Stimulated activated CD8-positive, alpha-beta memory T cell treated with anti-CD3 and anti-CD28 coated beads, Interleukin-15, amount 100 ng/mL, for 4 hours (primary cell): ENCODE data around the gene GJB4.
"Not testable (repeated sequence)": the region's sequence is repeated elsewhere in the genome, so short reads cannot be mapped to it uniquely, and the experiment has no call there.

Experiments used
- DNase-seq, 2 donors: peaks; one replicate each; pipeline ENCODE4 v3.0.0-alpha.2; 2020; ENCODE audit warnings: low read depth in 2 of 2

GJB4 gene

DNA sequence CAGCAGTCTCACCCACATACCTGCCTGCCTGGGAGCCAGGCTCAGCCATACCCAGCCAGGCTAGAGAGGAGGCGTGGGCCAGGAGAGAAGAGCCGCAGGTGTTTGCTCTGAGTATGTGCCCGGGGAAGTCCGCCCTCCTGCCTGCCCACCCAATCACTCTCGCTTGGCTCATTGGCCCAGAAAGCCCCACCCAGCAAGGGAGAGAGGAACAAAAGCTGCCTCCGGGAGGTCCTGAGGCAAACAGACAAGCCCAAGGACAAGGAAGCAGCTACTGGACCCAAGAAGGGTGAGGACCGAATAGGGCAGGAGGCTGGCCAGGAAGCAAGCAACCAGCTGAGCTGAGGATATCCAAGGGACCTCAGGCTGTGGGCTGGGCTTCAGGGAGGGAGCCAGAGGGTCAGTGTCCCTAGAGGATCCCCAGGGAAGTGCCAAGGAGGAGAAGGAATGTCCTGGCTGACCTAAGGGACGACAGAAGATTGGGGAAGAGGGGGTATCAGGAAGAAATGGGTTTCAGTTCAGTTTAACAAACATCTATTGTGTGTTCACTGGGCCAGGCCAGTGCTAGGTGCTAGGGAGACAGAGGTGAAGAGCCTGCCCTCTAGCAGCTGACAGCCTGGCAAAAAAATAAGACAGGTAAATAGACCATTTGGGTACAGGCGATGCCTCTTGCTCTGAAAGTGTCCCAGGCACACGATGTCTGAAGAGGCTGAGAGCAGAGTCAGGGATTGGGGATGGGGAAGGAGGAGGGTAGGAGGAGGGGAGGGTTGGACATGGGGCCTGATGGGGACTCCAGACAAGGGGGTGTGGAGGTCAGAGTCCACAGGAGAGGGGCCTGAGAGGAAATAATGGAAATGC lies at the start of gene GJB4:
Gene GJB4 (plus strand): TSS at position 238 of the 855 bp plus-strand sequence. CDS start 1,515 bp downstream, outside the sequence.
- DNase-seq, result no peak

DNA sequence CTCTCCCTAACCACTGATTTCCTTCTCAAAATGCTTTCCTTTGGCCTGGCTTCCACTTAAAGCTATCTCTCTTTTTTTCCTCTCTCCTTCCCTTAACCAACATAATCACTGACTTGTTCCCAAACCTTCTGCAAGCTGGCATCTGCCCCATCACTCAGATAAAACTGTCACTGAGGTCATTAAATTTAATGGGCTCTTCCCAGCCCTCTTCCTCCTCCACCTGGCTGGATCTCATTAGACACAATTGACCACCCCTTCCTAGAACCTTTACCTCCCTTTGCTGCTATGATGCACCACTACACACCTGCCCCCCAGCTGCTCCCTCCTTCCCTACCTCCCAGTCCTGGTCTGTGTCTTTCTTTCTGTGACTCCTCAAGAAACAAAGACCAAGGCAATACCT lies 48.7 kb upstream of the GJB4 start:
- DNase-seq, result no peak

DNA sequence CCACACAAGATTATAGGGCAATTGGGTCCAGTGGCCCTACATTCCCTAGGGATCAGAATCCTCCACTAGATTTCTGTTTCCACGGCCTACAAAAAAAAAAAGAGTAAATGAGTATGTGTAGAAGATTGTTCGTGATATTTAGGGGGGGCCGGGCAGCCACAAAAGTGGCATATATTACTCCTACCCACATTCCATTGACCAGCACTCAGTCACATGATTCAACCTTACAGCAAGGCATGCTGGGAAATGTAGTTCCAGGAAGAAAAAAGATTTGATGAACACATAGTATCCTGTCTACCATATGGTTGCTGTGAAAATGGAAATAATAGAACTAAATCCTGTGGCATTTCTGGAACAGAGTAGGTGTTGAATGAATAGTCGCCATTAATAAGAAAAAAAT lies 48.1 kb upstream of the GJB4 start:
- DNase-seq, result no peak

DNA sequence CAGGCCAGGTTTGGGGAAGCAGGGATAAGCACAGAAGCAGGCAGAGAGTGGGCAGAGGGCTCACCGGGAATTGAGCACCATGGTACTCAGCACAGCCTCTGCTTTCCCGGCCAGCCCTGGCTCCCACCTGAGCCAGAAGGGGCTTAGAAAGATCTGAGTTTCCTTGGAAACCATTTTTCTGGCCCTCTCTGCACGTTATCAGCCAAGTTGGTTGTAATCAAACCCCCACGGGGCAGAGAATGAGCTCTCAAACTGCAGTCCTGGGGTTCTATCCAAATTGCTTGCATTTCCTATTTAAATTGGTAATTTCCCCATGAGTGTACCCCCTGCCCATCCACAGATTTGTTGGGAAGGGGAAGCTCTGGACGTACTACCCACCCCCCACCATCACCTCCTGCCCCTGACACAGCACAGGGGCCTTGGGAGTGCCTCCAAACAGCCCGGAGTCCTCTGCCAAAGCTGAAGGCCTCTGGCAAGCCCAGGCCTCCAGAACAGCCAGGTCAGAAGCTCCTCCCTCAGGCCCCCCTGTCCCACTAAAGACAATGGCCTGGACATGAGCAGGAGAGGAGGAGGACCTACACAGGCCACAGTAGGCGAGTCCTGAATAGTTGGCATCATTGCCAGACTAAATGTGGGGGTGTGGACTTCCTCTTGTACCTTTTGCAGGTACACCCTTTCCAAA lies 47.4 kb upstream of the GJB4 start:
- DNase-seq, result no peak

DNA sequence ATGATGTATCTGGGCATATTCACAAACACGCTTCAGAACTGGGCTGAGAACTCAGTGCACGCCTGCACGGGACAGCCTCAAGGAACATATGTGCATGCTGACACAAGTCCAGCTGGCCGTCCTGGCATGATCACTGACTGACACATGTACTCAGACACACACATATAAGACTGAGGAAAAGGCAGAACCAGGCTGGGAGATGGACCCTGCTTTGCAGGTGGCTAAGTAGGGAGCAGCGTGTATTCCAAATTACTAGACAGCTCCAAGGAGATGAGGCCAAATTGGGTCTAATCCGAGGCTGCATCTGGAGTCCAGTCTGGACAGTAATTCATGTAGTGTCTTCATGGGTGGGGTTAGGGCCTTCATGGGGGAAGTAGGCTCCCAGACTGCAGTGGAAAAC lies 46.1 kb upstream of the GJB4 start:
- no peak for DNase-seq

- no peak for DNase-seq
These were observed 45.2 kb upstream of the GJB4 start for GRCh38 chr1:34714386-34714785.

GRCh38 chr1:34715139-34715538 lies 44.4 kb upstream of the GJB4 start:
- no peak for DNase-seq

- DNase-seq, result no peak
These were observed 38.3 kb upstream of the GJB4 start for GRCh38 chr1:34721241-34721640.

GRCh38 chr1:34721646-34722355 lies 37.7 kb upstream of the GJB4 start:
- no peak for DNase-seq

DNA sequence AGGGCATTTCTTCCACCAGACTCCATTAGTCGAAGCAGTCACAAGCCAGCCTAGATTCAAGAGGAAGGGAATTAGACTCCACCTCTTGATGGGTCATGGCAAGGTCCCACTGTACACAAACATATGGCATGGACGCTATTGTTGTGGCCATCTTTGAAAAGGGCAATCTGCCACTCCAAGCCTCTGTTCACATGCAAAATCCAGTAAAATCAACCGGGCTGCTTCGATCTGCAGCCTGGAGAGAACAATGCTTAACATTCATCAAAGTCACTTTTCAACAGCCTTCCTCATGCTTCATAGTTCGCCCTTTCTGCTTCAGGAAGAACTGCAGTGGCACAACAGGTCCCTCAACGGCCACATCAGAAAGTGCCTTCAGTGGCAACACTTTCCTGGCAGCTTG lies 32.7 kb upstream of the GJB4 start:
- DNase-seq, result no peak

GRCh38 chr1:34730485-34730884 lies 29.1 kb upstream of the GJB4 start:
- no peak for DNase-seq

- DNase-seq, result not testable (repeated sequence)
These were observed 26.7 kb upstream of the GJB4 start for GRCh38 chr1:34732831-34733230.

DNA sequence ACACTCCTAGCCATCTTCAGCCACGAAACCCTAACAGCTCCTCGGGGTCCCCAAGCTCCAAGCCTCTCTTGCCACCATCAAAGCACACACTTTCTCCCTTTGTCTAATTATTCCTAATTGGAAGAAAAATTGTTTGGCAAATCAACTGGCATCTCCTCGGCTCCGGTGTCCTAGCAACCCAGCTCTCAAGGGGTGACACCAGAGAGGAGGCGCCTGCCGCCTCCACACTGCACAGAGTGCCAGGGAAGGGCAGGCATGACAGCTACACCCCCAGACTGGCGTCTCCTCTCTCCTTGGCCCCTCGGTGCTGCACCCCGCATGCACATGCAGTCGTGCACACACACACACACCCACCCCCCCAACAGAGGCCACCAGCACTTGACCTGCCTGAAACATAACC lies 22.8 kb upstream of the GJB4 start:
- no peak for DNase-seq

DNA sequence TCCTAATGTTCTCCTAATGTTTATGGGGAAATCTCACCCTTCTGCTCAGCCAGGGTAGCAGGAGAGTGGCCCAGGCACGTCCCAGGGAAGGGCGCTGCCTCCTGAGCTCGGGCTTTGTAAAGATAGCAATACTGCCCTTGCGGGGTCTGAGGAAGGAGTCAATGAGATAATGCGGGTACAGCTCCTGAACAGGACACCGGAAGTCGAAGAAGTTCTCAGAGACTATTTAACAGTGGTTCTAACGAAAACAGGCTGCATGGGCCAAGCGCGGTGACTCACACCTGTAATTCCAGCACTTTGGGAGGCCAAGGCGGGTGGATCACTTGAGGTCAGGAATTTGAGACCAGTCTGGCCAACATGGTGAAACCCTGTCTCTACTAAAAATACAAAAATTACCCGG lies 22.3 kb upstream of the GJB4 start:
- DNase-seq, result not testable (repeated sequence)

DNA sequence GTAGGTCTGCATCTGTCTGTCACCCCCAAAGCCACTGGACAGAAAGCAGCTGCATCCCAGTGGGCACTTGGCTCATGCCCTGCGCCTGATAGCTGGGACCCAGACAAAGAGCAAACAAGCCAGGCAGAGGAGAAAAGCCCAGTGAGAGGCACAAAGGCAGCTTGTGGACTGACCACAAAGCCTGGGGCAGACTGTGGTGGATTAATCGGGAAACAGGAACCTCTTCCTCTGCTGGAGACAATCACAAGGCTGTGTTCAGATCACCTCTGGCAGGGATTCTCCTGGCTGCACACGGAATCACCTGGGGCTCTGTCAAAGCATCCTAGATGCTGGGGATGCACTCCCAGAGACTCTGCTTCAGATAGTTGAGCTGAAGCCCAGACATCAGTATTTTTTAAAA lies 19.9 kb upstream of the GJB4 start:
- DNase-seq, result no peak

- no peak for DNase-seq
These were observed 19.2 kb upstream of the GJB4 start for GRCh38 chr1:34740161-34740868.

- DNase-seq, result peak; percentile 30 to 47
These were observed 16.8 kb upstream of the GJB4 start for GRCh38 chr1:34742667-34743270.

- DNase-seq, result no peak
These were observed 15.8 kb upstream of the GJB4 start for GRCh38 chr1:34743775-34744174.

- DNase-seq, result no peak
These were observed 14.7 kb upstream of the GJB4 start for GRCh38 chr1:34744851-34745250.

DNA sequence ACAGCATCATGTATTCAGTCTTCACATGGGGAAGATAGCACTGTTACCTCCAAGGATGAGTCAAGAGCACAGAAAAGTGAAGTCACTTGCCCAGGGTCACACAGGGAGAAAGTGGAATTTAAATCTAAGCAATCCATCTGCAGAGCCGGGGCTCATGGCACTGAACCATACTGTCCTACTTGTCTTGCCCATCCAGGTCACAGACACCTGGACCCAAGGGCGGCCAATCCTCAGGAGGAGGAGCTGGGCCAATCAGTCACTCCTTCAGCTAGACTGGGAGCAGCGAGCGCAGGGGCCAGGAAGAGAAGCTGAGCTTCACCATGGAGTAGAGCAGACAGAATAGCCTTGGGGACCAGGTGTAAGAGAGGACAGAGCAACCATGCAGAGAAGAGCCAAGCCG lies 13.9 kb upstream of the GJB4 start:
- no peak for DNase-seq

DNA sequence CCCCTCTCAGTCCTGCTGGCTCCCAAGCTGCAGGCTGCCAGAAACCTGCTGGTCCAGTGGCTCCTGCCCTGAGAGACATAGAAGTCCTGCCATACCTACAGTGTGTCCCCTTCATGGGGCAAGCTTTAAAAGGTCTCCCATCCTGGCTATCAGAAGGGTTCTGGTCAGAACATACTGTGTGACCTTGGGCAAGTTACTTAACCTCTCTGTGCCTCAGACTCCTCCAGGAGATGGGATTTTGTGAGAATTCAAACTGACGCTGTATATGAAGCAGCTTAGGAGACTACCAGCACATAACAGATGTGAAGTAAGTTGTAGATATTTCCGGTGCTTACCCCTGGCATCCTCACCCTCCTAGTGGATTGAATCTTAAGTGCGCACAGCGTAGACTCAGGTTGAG lies 13.4 kb upstream of the GJB4 start:
- no peak for DNase-seq
